Cortex of kidney (tissue), 1 donor: ENCODE data around the gene CPVL.

Experiments used
- DNase-seq: peaks from one replicate; lab custom pipeline; 2025; lab: John Stamatoyannopoulos, UW

Gene CPVL

DNA sequence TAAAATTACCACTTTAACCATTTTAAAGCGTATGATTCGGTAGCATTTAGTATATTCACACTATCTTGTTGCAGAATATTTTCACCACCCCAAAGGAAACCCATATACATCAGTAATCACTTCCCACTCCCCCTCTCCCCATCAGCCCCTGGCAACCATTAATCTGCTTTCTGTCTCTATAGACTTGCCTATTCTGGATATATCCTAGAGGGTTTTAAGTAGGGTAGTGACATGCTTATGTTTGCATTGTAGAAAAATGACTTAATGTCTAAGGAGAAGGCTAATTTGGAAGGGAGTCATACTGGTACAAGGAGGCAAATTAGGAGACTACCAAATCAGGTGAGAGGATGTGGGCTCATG is 145.6 kb downstream of the CPVL start:
- no peak for DNase-seq

DNA sequence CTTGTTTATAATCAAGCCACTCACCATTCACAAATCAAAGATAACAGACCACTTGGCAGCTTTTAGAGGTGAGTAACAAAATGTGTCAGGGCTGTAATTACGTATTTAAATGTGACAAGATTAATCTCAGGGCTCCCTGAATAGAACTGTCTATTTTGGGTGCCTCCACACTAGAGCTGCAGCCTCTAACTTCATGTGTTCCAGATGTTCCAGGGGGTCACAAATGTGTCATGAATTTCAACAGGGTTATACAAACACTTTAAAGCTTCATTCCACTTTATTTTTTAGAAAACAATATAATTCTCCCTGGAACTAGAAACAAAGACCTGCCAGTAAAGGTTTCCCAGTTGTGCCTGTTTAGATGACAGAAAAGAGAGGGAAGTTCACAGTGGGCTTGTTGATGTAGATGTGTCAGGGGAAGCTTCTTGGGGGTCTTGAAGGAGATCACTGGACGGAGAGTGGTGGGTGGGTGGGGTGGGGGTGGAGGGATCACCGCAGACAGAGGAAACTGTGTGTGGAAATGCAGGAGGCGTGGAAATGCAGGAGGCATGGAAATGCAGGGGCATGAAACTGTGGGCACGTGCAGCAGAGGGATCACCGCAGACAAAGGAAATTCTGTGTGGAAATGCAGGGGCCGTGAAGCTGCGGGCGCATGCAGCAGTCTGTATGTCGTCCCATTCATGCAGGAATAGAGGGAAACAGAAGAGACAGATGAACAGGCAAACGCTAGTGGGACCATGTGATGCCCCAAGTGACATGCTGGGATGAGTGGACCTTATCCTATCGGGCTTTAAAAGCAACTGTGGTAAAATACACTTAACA is 146.2 kb downstream of the CPVL start:
- no peak for DNase-seq

DNA sequence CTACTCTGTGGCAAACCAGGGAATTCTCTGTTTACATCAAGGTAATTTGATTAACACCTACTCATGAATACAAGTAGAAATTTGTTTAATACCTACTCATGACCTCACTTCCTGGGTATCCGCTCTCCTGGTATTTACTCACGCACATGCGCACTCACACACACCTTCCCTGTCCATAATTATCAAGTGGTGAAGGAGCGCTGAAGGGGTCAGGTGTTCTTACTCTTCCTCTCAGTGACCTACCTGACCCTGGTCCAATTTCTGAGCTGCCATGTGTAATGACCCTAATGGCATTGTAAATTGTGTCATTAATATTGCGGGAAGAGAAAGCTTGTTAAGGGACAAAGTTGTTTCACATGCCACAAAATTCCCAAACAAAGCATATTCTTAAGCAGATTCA is 146.9 kb downstream of the CPVL start:
- DNase-seq, result no peak

DNA sequence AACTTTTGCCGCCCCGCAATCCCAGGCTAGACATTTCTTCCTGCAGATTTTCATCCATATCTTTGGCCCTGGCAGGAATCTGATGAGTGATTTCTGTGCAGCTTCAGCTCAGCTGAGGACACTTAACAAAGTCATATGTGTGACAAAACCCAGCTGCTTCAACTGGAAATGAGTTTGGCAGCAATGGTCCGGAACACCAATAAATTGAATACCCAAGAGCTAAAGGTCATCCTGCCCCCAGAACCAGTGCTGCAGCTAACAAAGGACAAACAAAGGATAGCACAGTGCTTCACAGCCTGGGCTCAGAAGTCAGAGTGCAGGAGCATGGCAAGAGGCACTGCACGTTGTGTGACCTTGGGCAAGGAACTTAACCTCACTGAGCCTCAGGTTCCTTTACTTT is 148.2 kb downstream of the CPVL start:
- no peak for DNase-seq

DNA sequence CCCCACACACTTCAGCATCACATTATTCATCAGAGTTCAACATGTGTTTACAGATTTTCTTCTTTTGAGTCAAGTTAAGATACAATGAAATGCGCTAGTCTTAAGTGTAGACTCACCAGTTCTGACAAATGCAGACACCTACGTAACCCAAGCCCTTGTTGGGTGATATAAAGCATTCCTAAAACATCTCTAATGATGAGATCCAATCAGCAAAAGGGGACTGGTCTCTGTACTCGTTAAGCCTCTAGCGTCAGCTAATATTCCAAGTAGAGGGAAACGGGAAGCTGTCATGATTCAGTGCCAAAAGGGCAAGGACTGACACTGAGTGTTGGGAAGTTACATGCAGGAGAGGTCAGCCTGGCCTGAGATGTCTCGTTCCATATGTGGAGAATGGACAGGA is 149.5 kb downstream of the CPVL start:
- no peak for DNase-seq

DNA sequence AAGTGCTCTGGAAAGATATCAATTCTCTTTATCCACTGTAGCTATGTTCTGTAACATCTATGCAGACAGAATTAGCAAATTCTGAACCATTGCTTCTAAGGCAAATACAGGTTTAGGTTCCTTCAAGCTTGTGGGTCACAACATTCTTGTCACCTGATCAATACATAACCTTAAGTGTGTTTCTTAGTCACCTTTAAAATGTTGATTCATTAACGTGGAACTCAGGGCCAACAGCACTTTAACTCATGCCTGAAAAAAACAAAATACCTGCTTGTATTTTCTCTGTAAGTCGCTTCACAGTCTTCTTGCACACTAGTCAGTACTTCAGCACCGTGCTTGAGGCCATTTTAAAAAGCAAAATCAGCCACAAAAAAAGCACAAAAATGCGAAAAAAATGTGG is 153.0 kb downstream of the CPVL start:
- DNase-seq, result no peak

DNA sequence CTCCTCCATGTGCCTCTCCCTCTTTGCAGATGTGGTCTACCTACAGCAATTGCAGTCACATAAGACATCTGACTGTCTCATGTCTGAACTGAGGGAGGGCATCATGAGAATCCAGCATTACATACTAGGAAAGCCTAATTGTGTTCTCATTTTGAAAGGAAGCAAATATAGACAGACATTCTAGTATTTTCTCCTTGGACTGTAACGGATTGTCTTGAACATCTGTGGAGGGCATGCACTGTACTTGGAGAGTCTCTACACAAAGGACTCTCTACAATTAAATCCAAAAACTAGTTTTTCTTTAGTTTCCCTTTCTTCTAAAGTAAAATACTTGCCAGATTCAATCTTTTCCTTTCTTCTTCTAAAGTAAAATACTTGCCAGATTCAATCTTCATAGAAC is 153.5 kb downstream of the CPVL start:
- DNase-seq, result no peak

DNA sequence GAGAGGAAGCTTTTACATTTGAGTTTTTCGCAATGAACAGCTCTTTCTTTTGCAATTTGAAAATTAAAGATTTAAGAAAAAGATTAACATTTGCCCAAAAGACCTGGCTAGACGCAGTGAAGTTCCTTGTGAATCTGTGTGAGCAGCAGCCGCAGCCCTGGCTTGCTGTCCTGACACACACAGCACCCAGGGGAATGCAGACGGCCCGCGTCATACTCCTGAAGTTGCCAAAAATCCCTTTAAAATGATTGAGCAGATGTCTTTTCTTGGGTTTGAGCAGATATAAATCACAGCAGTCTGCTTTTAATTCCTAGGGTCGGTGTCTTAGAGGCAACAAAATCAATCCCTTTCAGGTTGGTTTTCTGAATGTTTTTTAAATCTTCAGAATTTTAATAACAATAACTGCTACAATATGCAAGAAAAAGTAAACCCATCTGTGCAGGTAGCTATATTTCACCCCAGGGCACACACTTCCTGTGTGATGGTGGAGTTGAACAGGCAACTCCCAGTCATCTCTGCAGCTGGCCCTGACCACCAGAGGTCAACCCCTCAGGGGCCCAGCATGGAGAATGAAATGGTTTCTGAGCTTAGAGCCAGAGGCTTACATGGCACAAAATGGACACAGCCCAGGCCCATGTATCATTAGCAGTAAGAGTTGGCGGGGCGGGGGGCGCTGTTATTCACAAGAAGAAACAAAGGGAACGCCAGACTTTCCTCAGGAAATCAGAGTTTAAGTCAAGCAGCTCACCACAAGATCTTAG is 156.0 kb downstream of the CPVL start:
- no peak for DNase-seq

DNA sequence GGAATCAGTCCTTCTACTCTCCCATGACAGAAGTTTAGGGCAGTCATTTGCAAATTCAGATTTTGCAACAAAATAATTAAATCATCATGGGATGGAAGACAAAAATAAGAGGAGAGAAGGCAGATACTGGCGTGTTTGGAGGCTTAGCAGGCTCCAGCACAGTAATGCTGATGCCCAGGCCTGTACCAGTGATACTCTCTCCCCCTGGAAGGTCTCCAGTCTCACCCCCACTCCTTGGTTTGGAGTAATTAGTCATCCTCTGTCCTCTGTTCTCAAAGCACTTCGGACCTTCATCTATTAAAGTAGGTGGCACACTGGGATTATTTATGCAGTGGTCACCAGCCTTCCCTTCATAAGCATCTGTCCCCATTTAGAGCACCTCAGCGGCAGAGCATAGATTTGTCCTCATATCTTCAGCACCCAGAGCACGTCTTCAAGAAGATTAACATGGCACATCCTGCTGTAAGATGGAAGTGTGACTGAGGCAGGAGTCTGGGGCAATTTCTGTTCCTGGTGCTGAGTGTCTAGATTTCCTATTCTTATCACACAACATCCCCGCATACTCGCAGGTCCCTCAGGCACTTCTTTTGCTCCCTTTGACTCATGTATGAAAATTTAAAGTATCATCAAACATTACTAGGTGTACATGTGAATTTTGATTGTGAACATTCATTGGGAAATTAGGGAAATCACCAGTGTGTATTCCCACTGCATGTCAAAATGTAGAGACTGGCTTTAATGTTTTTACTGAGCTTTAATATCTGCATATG is 156.9 kb downstream of the CPVL start:
- DNase-seq, result no peak

DNA sequence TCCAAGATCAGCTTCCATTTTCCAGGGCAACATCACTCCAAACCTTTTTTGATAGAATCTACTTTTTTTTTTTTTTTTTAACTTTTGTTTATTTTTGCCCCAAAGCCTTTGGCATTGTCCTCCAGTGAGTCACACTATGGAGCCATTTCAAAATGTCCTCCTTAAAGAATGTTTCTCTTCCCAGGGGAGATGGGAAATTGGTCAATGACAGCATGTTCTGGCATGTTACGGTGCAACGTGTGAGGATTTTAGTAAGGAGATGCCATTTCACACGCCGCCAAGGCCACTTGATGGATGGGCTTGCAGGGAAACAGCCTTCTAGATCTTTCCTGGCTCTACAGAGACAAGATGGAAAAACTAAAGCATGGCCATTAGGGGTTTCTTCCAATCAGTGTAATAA is 157.5 kb downstream of the CPVL start:
- no peak for DNase-seq

DNA sequence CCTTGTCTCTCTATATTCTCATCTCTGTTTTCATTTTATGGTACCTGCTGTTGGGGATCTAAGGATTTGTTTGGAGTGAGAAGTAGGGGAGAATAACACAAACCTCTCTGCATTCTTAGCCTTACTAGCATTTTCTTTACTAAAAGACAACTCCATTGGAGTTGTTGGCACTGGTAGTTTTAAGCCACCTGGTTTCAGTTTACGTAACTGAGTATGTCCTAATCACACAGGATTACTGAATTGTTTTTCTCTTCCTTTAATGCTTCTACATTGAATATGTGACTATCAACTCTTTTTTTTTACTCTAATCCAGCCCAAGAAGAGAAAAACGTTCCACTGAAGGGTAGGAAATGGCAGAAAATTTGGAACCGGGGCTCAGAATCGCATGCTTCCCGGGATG is 158.2 kb downstream of the CPVL start:
- DNase-seq, result no peak

DNA sequence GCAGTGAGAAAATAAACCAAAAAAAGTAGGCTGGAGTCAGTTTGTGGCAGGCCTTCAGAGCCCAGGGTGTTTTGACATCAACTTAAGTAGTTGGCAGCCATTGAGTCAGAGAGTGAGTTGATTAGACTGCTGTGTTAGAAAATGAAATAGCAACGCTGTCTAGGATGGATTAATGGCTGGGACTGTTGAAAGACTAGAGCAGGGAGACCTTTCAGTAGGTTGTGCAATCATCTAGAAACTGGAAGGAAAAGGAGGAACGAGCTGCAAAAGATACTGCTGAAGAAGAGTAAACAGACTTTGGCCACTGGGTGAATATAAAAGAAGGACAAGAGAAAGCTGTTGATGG is 159.6 kb downstream of the CPVL start:
- no peak for DNase-seq

DNA sequence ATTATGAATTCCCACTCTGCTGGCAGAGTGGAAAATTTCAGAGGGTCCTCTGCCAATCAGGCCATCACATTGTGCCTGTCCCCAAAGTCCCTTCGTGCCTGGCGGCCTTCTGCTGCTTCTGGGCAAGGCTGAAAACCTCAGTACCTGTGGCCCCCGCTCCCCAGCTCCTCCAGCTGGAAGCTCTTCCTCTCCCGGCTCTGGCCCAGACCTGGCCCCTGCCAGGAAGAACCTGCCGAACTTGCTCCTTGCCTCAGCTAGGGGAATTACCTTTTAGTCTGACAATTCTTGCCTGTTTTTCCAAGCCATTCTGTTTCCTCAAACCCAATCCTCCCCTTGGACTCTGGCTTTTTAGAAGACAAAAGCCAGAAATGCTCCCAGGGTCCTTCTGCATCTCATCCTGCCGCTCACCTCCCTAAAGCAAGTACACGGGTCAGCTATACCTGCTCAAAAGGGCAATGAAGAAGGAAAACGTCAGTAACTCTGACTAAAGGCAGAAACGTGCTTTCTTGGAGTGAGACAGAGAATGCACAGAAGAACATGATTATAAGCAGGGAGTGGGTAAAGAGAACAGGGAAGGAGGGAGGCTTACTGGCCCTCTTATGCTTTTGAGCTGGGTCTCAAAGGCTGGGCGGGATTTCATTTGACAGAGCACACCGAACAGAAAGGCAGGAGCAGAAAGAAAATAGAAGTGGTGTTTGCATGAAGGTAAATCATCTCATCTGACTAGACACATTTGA is 160.1 kb downstream of the CPVL start:
- no peak for DNase-seq

DNA sequence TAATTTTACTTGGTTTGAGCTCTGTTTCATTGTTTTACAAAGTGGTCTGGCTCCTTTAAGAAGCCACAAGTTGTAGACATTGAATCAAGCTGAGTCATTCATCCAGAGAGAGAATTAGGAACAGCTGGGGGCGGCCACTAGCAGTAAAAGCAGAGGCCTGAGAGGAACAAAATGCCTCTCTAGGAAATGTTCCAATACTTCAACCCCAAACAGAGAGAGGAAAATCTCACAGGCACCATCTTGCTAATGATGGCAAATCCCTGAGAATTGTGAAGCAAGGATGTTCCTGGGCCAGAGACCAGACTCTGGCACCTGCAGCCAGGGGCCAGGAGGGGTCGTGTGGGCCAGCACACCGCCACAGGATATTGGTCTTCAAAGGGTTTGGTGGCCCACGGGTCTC is 161.7 kb downstream of the CPVL start:
- DNase-seq, result no peak

DNA sequence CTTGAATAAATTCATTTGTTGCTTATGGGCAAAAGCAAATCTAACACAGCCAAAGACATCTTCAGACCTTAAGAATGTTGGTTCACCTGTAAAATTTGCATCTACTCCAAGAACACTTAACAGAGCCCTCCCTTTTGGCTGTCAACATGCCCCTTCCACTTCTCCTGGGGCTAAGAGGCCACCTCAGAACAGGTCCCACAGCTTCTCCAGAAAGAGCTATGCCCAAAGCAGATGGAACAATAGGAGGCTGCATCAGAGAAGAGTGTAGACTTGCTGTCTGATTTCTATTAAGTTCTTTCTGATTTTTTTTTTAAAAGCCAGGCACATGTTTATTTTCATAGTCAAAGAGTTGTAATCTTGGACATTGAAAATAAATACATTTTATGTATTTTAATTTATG is 162.1 kb downstream of the CPVL start:
- no peak for DNase-seq

DNA sequence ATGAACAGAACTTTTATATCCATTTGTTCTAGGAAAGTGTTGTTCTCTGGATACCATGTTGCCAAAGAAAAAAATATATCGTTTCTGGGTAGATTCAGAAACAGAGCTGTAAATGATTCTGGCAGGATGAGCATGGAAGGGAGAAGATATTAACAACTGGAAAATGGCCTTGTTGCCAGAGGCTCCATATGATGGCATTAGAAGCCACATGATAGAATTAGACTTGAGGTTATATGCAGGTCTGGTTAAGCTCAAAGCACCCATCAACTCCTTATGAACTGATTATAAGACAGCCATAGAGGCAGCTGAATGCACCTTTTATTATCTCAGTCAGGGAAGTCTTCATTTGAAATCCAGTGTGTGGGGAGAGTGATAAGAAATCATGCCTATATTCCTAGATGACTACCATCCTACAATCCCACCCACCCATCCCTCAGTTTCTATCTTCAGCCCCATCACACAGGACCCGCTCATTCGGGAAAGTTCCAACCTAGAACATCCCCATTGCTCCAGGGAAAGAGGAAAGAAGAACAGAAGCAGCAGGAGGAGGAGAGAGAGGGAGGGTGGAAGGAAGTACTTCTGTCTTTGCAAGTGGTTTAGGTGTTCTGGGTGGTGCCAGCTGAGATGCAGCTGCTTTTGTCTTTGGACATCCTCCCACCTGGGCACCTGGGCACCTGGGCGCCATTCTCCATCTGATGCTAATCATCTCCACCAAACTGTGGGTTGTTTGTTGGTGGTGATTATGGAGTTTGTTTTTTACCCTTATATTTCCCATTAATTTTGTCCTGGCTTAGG is 162.7 kb downstream of the CPVL start:
- DNase-seq, result no peak

DNA sequence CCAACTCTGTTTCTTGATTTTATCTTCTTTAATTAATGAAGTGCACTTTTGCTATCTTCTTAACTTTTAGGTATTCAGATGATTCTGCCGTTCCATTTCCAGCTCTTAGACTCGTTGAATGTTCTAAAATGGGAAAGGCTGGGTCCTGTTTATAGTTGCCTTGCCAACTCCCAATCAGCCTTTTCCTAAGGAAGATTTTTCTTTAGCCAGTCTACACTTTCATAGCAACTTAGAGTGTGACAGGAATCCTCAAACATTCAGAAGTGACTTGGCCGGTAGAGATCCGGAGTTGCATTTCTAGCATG is 165.2 kb downstream of the CPVL start:
- DNase-seq, result no peak

DNA sequence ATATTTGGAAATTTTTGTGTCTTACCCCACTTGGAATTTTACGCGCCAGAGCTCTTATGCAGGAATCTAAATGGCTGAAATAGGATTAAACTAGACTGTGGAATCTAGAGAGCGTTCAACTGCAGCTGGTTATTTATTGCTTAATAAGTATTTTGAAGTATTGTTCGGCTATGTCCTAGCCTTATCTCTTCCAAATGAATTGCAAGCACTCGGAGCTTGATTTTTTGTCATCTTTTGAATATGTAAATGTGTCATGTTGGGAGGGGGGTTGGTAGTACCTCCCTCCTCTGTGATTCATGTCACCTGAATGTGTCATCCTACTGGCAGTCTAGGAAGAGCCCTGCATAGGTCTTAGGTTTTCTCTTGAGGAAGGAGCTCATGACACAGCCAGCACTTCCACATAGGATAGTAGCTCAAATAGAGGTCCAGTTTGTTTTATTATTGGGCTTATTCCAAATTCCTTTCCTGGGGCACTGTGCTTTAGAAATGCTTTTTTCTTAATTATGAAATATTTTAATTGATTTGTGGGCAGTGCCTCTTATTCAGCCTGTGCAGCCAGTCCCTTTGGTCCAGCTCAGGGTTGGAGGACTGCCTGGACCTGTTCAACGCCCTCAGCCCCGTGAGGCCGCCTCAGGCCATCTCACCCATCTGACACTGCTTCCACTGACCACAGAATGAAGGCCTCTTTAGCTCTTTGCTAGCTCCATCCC is 165.7 kb downstream of the CPVL start:
- no peak for DNase-seq

DNA sequence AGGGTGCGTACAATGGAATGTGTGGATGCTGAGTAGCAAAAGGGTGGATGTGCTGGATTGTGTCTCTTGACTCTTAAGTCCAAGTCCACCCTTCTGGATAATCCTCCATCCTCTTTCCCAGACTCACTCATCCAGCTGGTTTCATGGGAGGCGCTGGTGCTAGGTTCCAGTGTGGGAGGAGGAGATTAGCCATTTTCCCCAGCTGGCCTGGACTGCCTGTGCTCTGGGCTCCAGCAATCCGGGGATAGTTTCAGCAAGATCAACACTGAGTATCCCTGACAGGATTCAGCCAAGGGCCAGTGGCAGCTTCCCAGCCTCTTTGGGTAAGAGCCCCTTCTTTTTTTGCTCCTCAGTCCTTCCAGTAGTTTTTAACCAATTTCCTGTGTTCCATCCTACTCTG is 166.6 kb downstream of the CPVL start:
- no peak for DNase-seq

DNA sequence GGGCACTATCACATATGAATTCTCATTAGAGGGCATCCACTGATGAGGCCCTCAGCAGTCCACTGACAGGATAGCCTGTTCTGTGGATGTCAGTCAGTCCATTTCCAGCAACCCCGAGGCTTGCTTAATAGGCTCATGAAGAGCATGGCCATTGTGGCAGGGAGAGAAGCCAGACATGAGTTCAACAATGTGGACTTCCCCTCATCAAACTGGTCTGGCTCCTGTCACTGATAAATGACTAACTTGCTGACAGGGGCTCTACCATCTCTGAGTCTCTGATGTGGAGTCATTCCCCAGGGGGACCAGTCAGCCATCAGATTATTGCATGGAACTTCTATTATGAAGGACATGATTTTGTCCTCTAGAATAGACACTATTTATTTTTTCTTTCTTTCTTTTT is 168.5 kb downstream of the CPVL start:
- DNase-seq, result no peak

DNA sequence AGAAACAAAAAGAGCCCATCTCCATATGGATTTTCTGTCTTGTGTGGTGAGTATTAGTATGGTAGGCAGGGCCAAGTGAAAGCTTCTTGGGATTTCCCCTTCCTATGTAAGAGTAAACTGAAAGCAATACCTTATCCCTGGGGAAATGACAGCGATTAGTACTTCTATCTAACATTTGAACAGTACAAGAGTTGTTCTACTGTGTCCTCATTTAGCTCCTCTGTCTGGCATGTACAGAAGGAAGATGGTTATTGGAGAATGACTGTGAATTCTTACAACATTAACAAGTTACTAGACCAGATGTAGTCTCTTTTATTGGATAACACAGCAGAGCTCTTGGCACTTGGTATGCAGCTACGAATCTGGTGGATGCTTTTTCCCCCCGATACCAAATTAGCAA is 170.3 kb downstream of the CPVL start:
- no peak for DNase-seq
